ENCODE data around the gene AFAP1.

The AFAP1 gene

DNA sequence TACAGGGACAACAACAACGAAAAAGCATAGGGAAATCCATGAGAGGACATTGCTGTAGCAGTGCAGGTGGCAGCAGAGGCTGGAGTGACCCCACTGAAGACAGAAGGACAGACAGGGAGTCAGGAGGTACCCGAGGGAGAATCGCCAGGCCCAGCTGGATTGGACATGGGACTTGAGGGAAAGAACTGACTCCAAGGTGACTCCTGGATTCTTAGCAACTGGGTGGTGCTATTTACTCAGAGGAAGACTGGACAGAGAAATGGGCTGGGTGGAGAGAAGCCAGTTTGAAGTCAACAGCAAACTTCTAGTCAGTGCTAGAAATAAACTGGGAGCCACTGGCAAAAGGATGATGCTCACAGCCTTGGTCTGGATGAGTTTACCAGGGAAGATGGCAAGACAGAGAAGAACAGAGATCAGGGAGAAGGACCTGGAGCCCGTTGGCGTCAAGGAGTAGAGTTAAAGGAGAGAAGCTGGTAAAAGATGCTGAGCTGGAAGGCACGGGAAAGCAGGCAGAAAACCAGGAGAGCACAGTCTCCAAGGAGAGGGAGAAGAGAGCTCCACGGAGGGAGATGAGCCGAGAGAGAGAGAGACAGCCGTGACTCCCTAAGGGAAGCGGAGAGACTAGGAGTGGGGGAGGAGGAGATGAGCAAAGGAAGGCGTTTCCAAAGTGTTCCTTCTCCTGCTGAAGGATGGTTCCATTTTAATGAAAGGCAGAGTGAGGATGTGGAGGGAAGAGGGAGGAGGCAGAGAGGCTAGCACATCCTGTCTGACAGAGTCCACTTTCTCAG, 119.4 kb downstream of the AFAP1 start:
- TF ChIP-seq CTCF (conservative IDR thresholded peaks at IDR 0.05; ENCODE audit: low read depth): no peak
- peak overlapping the region; percentile 15 for H3K27ac ChIP-seq
- no peak for DNase-seq (ENCODE audit: low spot score)
- CTCF ChIA-PET: interaction anchor here (1.0 kb wide), 1 partner anchor 23 kb away, joined by 3 read pairs; no protein-coding TSS in a partner anchor
- POLR2A ChIA-PET (ENCODE audit: low non-redundant PET): no interaction called here

DNA sequence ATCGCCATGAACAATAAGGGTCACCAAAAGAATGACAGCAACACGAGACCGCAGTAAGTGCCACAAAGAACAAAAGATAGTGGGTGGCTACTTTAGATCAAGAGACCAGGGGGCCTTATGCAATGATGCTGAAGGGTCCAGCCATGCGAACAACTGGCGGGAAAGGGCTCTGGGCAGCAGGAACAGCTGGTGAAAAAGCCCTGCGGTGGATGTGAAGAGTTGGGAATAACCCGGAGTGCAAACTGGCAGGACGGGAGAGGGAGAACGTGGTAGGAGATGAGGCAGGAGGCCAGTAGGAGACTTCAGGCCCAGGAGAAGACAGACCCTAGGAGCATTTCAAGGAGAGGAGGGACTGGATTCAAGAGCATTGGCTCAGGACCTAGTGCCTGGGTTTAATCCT, 120.2 kb downstream of the AFAP1 start:
- TF ChIP-seq CTCF (conservative IDR thresholded peaks at IDR 0.05; ENCODE audit: low read depth): no peak
- POLR2A ChIA-PET (ENCODE audit: low non-redundant PET): no interaction called here
- DNase-seq (ENCODE audit: low spot score): no peak
- no peak overlapping the region for H3K27ac ChIP-seq
- CTCF ChIA-PET: no interaction called here

- peak overlapping the region; percentile 24 for H3K27ac ChIP-seq
- DNase-seq (ENCODE audit: low spot score): no peak
- ChIA-PET POLR2A (ENCODE audit: low non-redundant PET) (no interaction called here), CTCF (no interaction called here)
- no peak for TF ChIP-seq CTCF (conservative IDR thresholded peaks at IDR 0.05; ENCODE audit: low read depth)
These were observed 121.2 kb downstream of the AFAP1 start for GRCh38 chr4:7818399-7818911.

DNA sequence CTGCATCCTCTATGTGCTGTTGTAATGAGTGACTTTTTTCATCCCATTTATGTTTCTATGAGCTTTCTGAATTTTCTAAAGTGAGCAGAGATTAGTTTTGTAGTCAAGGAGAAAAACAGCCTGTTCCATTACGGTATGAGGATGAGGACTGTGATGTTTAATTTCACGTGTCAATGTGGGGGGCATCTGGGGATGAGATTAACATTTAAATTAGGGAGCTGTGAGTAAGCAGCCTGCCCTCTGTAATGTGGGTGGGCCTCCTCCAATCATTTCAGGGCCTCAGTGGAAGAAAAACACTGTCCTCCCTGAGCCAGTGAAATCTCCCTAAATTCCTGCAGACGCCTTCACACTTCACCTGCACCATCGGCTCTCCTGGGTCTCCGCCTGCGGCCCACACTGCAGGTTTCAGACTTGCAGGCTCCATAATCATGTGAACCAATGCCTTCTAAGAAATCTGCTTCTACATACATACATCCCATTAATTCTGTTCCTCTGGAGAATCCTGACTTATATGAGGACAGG, 121.7 kb downstream of the AFAP1 start:
- DNase-seq (ENCODE audit: low spot score): no peak
- ChIA-PET POLR2A (ENCODE audit: low non-redundant PET) (no interaction called here), CTCF (interaction anchor here (0.6 kb wide), 1 partner anchor 169 kb away, joined by 3 read pairs; no protein-coding TSS in a partner anchor)
- H3K27ac ChIP-seq: peak overlapping the region; percentile 24
- no peak for TF ChIP-seq CTCF (conservative IDR thresholded peaks at IDR 0.05; ENCODE audit: low read depth)

DNA sequence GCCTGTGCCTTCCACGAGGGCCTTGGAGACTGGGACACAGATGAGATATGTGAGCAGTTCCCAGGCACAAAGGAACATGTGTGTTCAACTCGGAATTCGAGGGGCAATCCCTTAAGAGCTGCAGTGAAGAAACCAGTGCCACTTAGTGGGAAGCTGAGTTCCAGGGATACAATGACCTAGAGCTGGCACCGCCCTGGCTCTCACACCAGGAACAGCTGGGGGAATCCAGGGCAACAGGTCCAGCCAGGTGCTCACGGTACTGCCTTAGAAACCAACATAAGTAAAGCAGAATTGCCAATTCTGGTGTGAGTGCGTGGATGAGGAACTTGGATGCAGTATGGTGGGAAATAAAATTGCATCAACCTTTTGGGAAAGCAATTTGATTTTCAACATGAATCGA, 122.9 kb downstream of the AFAP1 start:
- DNase-seq (ENCODE audit: low spot score): no peak
- ChIA-PET POLR2A (ENCODE audit: low non-redundant PET) (no interaction called here), CTCF (no interaction called here)
- no peak overlapping the region; the same call in 1 of the 2 replicates for H3K27ac ChIP-seq
- no peak for TF ChIP-seq CTCF (conservative IDR thresholded peaks at IDR 0.05; ENCODE audit: low read depth)

GRCh38 chr4:7815981-7816380, 123.7 kb downstream of the AFAP1 start:
- ChIA-PET CTCF (interaction anchor here (0.6 to 1.1 kb wide), 2 partner anchors 12 to 145 kb away, joined by 3 to 5 read pairs; no protein-coding TSS in a partner anchor), POLR2A (ENCODE audit: low non-redundant PET) (no interaction called here)
- no peak for TF ChIP-seq CTCF (conservative IDR thresholded peaks at IDR 0.05; ENCODE audit: low read depth)
- no peak overlapping the region for H3K27ac ChIP-seq
- DNase-seq (ENCODE audit: low spot score): no peak

Data from RWPE1 (cell line).